Measurements from ENCODE around the gene VASH1. TPM values are rescaled to one million over a fixed set of nuclear protein-coding genes. Genes with fewer than 3 reads are reported as not detected.

The VASH1 gene
- total and polyA plus RNA-seq, 2 experiments from 2014 or later: 0.78 to 2.8 TPM

GRCh38 chr14:76765461-76765931, 4.2 kb downstream of the VASH1 start (continued):
- TF ChIP-seq ETS1 (IDR thresholded peaks at IDR 0.05) (no peak), EZH2phosphoT487 (IDR thresholded peaks at IDR 0.05; ENCODE audit: unreplicated experiment) (no peak), EZH2 (IDR thresholded peaks at IDR 0.05; ENCODE audit: low read depth, unreplicated experiment) (no peak), NANOG (IDR thresholded peaks at IDR 0.05; ENCODE audit: borderline replicate concordance) (no peak), POLR2AphosphoS5 (IDR thresholded peaks at IDR 0.05; ENCODE audit: low read depth) (no peak), CTCF (conservative IDR thresholded peaks at IDR 0.05; ENCODE audit: low read depth in 2 of 2) (no peak), ZNF331 (CRISPR knock-in tag; IDR thresholded peaks at IDR 0.05; ENCODE audit: low read depth) (no peak), STAT1 (IDR thresholded peaks at IDR 0.05; ENCODE audit: unreplicated experiment) (no peak), ZNF114 (CRISPR knock-in tag; IDR thresholded peaks at IDR 0.05) (no peak)
- TF ChIP-seq, protein P1, sequence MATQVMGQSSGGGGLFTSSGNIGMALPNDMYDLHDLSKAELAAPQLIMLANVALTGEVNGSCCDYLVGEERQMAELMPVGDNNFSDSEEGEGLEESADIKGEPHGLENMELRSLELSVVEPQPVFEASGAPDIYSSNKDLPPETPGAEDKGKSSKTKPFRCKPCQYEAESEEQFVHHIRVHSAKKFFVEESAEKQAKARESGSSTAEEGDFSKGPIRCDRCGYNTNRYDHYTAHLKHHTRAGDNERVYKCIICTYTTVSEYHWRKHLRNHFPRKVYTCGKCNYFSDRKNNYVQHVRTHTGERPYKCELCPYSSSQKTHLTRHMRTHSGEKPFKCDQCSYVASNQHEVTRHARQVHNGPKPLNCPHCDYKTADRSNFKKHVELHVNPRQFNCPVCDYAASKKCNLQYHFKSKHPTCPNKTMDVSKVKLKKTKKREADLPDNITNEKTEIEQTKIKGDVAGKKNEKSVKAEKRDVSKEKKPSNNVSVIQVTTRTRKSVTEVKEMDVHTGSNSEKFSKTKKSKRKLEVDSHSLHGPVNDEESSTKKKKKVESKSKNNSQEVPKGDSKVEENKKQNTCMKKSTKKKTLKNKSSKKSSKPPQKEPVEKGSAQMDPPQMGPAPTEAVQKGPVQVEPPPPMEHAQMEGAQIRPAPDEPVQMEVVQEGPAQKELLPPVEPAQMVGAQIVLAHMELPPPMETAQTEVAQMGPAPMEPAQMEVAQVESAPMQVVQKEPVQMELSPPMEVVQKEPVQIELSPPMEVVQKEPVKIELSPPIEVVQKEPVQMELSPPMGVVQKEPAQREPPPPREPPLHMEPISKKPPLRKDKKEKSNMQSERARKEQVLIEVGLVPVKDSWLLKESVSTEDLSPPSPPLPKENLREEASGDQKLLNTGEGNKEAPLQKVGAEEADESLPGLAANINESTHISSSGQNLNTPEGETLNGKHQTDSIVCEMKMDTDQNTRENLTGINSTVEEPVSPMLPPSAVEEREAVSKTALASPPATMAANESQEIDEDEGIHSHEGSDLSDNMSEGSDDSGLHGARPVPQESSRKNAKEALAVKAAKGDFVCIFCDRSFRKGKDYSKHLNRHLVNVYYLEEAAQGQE (IDR thresholded peaks at IDR 0.05; ENCODE audit: unreplicated experiment): no peak

DNA sequence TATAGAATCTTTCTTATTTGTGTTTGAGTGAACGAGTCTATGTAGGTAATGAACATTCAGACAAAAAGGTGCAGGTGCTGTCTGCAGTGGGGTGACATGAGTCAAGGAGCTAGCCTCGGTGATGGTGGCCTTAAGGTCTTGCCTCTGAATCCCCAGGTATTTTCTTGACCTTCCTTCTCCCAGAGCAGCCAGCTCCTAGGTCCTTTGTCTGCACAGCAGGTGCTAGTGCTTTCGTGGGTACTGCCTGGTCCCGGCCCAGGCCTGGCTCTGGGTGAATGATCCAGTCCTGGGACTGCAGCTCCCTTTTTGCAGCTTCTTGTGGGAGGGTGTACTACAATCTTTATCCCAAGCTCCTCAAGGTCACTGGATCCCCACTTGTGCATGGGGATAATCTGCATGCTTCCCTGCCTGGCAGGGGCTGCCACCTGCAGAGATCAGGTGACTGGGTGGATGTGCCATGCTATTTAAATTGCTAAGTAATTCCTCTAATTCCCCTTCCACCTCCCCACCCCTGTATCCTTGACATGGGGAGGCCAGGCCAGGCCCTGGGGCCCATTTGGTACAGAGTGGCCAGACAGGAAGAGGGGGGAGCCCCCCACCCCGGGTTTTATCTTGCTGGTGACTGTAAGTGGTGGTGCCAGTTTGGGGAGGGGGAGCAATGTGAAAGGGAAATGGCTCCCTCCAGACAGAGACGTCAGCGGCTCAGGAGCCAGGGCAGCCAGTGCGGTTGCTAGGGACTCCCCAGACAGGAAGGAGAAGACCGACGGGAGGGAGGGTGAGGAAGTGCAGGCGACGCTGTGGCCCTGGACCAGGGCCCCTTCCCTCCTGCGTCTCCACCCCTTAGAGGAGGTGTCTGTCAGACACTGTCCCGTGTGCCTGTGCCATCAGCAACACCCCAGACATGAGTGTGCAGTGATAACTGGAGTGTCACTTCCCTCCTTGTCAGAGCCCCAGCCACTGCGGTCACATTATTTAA, 6.7 kb downstream of the VASH1 start:
- H3K9me3 Mint-ChIP-seq: 0 out of 3 replicates have a peak, but pooled peaks cover 4% of the 10 kb centered on the region
- Histone ChIP-seq H3K9me2 (ENCODE audit: insufficient read depth) (no peaks in the 10 kb centered on the region), H3K27me3 (ENCODE audit: insufficient read depth) (peaks cover 24% of the 10 kb centered on the region), H3K4me1 (ENCODE audit: insufficient read depth) (peaks cover 11% of the 10 kb centered on the region), H4K20me1 (replicated peaks; ENCODE audit: insufficient read depth) (no peaks in the 10 kb centered on the region), H3K27ac (ENCODE audit: low read depth) (no peak overlapping the region), H3F3A (replicated peaks; ENCODE audit: low read depth) (no peaks in the 10 kb centered on the region), H3K4me3 (peak overlapping the region; percentile 44), H3K36me3 (ENCODE audit: insufficient read depth) (no peaks in the 10 kb centered on the region), H2AFZ (peak overlapping the region; percentile 52; the same call in 1 of the 2 replicates), H3K79me2 (replicated peaks; ENCODE audit: insufficient read depth) (no peaks in the 10 kb centered on the region), H3K4me2 (peak overlapping the region; percentile 79)
- ATAC-seq (peak; percentile 72), DNase-seq (ENCODE audit: low spot score) (peak; percentile 84)
- H3K27me3 Mint-ChIP-seq (ENCODE audit: insufficient read depth, low read depth, poor library complexity): peaks cover 18% of the 10 kb centered on the region
- H3K36me3 Mint-ChIP-seq (ENCODE audit: low read depth): no peaks in the 10 kb centered on the region
- peak overlapping the region; percentile 47 for H3K4me3 Mint-ChIP-seq
- H3K27ac Mint-ChIP-seq: no peak overlapping the region
- H3K4me1 Mint-ChIP-seq: peaks cover 22% of the 10 kb centered on the region
- TF ChIP-seq EZH2 (IDR thresholded peaks at IDR 0.05; ENCODE audit: low read depth, unreplicated experiment) (no peak), JUNB (IDR thresholded peaks at IDR 0.05; ENCODE audit: unreplicated experiment) (no peak)
